NCI-H128 (cell line): Measurements from ENCODE around the gene TCF15.
"Not testable (repeated sequence)": the region's sequence is repeated elsewhere in the genome, so short reads cannot be mapped to it uniquely, and the experiment has no call there.

Experiments used
- DNase-seq: peaks from one replicate; lab custom pipeline; 2025; ENCODE audit not compliant: unreplicated experiment; lab: John Stamatoyannopoulos, UW

Gene TCF15

GRCh38 chr20:642398-643174 is 32.5 kb upstream of the TCF15 start:
- DNase-seq: no peak

GRCh38 chr20:642013-642397 is 31.9 kb upstream of the TCF15 start:
- DNase-seq: not testable (repeated sequence)

GRCh38 chr20:641516-641875 is 31.4 kb upstream of the TCF15 start:
- no peak for DNase-seq

GRCh38 chr20:640674-641515 is 30.8 kb upstream of the TCF15 start:
- no peak for DNase-seq

- no peak for DNase-seq
These were observed 28.5 kb upstream of the TCF15 start for GRCh38 chr20:638579-638978.

- DNase-seq: no peak
These were observed 27.4 kb upstream of the TCF15 start for GRCh38 chr20:637559-637958.

GRCh38 chr20:635893-636338 is 25.8 kb upstream of the TCF15 start:
- no peak for DNase-seq

GRCh38 chr20:635028-635892 is 25.2 kb upstream of the TCF15 start:
- DNase-seq: no peak

- no peak for DNase-seq
These were observed 24.2 kb upstream of the TCF15 start for GRCh38 chr20:634148-634925.

GRCh38 chr20:631101-631500 is 21.0 kb upstream of the TCF15 start:
- no peak for DNase-seq

- no peak for DNase-seq
These were observed 16.5 kb upstream of the TCF15 start for GRCh38 chr20:626579-626978.

GRCh38 chr20:625360-625932 is 15.3 kb upstream of the TCF15 start:
- DNase-seq: no peak

GRCh38 chr20:623704-624103 is 13.6 kb upstream of the TCF15 start:
- DNase-seq: no peak

- no peak for DNase-seq
These were observed 12.9 kb upstream of the TCF15 start for GRCh38 chr20:623021-623420.

- no peak for DNase-seq
These were observed 12.1 kb upstream of the TCF15 start for GRCh38 chr20:622161-622560.

GRCh38 chr20:621125-621756 is 11.1 kb upstream of the TCF15 start:
- no peak for DNase-seq

GRCh38 chr20:620246-620645 is 10.1 kb upstream of the TCF15 start:
- no peak for DNase-seq

- DNase-seq: no peak
These were observed 8.9 kb upstream of the TCF15 start for GRCh38 chr20:618980-619379.

- no peak for DNase-seq
These were observed 8.0 kb upstream of the TCF15 start for GRCh38 chr20:617934-618690.
